ENCODE data around the gene NUMBL.
"Not testable (repeated sequence)": the region's sequence is repeated elsewhere in the genome, so short reads cannot be mapped to it uniquely, and the experiment has no call there.

Gene NUMBL

GRCh38 chr19:40661616-40662015 is 28.8 kb downstream of the NUMBL start:
- DNase-seq: no peak

DNA sequence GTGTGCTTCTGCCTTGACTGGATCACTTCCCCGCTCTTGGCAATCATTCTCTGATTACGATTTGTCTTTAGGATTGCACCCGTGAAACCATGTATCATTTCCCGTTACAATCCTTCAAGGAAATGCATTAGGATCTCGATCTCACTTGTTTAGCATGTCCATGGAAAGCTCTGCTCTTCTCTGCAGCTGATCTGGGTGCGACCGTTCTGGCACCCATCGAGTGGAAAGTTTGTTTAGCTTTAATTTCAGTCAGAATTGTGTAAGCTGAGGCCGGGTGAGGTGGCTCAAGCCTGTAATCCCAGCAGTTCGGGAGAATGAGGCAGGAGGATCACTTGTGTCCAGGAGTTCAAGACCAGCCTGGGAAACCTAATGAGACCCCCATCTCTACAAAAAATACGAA is 30.9 kb downstream of the NUMBL start:
- no peak for DNase-seq

DNA sequence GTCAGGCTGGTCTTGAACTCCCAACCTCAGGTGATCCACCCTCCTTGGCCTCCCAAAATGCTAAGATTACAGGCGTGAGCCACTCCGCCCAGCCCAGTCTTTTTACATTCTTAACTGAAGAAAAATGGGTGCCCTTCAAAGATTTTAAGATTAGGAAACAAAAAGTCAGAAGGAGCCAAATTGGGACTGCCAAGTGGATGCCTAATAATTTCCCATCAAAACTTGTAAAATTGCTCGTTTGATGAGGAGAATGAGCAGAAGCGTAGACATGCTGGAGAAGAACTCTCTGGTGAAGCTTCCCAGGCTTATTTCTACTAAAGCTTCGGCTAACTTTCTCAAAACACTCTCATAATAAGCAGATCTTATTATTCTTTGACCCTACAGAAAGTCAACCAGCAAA is 31.3 kb downstream of the NUMBL start:
- no peak for DNase-seq

GRCh38 chr19:40658031-40658430 is 32.4 kb downstream of the NUMBL start:
- no peak for DNase-seq

DNA sequence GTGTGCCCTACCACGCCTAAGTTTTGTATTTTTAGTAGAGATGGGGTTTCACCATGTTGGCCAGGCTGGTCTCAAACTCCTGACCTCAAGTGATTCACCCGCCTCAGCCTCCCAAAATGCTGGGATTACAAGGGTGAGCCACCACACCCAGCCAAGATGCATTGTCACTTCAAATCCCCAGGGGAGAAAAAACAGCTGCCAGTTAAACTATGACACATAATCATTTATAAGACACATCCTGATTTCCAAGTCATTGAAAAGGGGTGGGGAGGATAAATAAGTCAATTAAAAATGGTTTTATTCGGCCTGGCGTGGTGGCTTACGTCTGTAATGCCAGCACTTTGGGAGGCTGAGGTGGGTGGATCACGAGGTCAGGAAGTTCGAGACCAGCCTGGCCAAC is 34.8 kb downstream of the NUMBL start:
- DNase-seq: not testable (repeated sequence)

DNA sequence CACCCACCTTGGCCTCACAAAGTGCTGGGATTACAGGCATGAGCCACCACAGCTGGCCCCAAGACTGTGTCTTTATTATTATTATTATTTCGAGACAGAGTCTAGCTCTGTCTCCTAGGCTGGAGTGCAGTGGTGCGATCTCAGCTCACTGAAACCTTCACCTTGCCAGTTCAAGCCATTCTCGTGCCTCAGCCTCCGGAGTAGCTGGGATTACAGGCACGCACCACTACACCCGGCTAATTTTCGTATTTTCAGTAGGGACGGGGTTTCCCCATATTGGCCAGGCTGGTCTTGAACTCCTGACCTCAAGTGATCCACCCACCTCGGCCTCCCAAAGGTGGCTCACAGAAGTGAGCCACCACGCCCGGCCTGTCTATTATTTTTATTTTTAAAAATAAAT is 38.1 kb downstream of the NUMBL start:
- not testable (repeated sequence) for DNase-seq

DNA sequence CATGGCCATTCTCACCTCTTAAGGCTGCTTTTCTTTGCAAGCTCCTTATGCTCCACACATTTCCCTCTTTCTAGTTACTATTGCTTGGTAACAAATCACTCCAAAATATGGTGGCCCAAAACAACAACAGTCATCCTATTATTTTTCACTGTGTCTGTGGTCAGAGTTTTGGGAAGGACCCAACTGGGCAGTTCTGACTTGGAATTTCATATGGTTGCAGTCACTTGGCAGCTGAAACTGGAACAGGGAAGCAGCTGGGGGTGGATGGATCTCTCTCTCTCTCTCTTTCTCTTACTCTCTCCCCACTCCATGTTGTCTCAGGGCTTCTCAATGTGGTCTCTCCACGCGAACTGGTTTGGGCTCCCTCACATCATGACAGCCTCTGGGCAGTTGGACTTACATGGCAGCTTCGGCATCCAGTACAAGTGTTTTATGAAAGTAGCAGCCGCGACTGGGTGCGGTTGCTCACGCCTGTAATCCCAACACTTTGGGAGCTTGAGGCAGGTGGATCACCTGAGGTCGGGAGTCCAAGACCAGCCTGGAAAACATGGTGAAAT is 39.6 kb downstream of the NUMBL start:
- no peak for DNase-seq

- DNase-seq: not testable (repeated sequence)
Observed at GRCh38 chr19:40649903-40650675, 40.4 kb downstream of the NUMBL start.

DNA sequence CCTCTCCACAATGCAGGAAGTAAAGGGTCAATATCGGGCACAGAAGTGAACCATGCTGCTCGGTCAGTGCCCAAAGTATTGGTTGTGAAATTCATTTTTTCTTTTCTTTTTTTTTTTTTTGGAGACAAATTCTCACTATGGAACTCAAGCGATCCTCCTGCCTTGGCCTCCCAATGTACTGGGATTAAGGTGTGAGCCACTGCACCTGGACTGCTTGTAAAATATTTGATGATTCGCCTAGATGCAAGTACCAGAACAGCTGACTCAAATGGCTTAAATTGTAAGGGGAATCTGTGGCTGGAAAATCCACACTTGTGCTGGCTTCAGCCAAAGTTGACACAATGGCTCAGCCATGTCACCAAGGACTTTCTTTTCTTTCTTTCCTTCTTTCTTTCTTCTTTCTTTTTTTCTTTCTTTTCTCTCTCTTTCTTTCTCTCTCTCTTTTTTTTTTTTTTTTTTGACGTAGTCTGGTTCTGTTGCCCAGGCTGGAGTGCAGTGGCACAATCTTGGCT is 43.7 kb downstream of the NUMBL start:
- DNase-seq: peak; percentile 14

GRCh38 chr19:40642757-40643305 is 47.6 kb downstream of the NUMBL start:
- no peak for DNase-seq

GRCh38 chr19:40642051-40642706 is 48.3 kb downstream of the NUMBL start:
- DNase-seq: no peak

- DNase-seq: no peak
Observed at GRCh38 chr19:40641281-40641680, 49.2 kb downstream of the NUMBL start.

DNA sequence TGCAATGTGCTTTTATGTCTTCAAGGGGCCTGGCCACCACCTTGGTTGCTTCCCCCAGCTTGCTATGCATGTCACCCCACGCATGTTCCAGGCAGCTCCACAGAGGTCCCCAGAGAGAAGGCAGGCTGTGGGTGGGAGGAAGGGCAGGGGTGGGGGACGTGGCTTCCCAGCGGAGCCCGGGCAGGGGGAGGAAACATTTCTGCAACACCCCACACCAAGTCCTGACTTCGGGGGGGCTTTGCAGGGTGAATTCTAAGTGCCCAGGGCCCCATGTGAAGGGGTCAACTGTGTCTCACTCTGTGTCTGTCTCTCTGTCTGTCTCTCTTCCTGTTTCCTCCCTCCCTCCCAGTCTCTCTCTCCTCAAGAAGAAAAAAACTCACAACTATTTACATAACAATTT is 49.7 kb downstream of the NUMBL start:
- DNase-seq: peak; percentile 24

DNA sequence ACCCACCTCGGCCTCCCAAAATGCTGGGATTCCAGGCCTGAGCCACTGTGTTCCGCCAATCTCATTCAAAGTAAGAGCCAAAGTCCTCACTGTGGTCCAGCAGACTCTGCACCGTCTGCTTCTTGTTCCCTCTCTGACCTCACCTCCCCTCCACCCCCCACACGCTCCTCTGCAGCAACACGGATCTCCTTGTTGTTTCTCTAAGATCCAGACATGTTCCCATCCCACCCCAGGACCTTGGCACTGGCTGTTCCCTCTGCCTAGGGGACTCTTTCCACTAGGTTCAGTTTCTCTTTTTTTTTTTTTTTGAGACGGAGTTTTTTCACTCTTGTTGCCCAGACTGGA is 50.8 kb downstream of the NUMBL start:
- DNase-seq: no peak

DNA sequence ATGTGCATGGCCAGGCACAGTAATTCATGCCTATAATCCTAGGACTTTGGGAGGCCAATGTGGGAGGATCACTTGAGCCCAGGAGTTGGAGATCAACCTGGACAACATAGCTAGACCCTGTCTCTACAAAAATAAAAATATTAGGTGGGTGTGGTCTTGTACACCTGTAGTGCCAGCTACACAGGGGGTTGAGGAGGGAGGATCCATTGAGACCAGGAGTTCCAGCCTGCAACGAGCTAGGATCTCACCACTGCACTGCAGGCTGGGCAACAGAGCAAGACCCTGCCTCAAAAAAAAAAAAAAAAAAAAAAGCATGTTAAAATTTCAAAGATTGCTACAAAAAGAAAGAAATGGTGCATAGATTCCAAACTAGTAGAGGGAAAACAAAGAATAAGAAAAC is 52.1 kb downstream of the NUMBL start:
- no peak for DNase-seq

- peak; percentile 19 for DNase-seq
Observed at GRCh38 chr19:40633207-40633606, 57.2 kb downstream of the NUMBL start.

DNA sequence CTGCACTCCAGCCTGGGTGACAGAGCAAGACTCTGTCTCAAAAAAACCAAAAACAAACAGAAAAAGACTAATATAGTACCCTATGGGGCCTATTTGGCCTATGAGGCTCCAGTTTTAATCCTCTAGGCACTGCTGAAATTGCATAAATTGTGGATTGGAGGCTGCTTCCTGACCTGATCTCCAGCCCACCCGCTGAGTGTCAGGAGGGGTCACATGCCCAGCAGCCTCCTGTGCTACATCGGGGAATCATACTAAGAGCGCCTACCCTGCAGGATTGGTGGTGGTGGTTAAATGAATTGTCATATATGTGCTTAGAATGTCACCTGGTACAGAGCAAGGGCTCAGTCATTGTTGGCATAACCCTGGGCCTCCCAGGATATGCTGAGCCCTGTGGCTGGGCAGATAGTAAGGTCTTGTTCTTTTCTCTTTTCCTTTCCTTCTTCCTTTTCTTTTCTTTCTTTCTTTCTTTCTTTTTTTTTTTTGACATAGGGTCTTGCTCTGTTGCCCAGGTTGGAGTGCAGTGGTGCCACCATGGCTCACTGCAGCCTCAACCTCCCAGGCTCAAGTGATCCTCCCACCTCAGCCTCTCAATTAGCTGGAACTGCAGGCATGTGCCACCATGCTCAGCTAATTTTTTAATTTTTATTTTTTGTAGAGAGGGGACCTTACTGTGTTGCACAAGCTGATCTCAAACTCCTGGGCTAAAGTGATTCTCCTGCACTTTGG is 58.0 kb downstream of the NUMBL start:
- no peak for DNase-seq

- DNase-seq: no peak
Observed at GRCh38 chr19:40630571-40631160, 59.8 kb downstream of the NUMBL start.

DNA sequence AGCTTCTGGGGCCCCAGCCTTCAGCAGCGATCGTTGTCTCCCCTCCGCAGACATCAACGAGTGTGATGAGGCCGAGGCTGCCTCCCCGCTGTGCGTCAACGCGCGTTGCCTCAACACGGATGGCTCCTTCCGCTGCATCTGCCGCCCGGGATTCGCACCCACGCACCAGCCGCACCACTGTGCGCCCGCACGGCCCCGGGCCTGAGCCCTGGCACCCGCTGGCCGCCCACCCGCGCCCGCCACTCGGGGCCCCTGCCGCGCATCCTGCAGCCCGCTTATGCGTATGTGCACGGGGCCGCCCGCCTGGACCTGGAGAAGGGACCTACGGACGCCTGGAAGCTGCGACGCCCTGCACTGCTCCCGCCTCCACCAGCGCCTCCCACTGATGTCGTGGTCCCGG is 61.1 kb downstream of the NUMBL start:
- DNase-seq: no peak

DNA sequence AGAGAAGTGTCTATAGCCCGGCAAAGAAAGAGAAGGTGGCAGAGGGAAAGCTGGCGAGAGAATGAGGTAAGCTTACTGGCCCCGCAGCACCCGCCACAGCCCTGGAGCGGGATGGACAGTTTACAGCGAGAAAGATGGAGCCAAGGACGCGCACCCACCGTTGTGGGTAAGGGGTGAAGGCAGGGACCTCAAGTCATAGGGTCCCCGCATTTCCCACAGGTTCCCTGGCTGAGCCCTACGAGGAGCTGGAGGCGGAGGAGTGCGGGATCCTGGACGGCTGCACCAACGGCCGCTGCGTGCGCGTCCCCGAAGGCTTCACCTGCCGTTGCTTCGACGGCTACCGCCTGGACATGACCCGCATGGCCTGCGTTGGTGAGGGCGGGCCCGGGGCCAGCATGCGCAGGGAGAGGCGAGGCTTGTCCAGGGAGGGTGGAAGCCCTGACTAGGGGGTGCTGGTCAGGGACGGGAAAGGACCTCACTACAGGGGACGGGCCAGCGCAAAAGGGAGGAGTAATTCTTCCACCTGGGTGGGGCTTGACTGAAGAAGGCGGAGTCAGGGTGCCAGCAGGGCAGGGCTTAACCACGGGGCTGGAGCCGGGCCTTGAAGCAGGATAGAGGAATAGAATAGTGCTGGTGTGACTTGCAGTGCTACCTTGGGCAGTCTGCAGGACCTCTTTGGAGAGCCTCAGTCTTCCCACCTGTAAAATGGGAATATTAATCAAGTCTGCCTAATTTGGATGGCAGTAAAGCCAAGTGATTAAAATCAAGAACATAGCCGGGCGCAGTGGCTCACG is 62.8 kb downstream of the NUMBL start:
- DNase-seq: no peak

- DNase-seq: no peak
Observed at GRCh38 chr19:40626918-40627317, 63.5 kb downstream of the NUMBL start.
